Astrocyte (in vitro differentiated cells and primary cell): Measurements from ENCODE around the gene MBP. TPM values are rescaled to one million over a fixed set of nuclear protein-coding genes. Genes with fewer than 3 reads are reported as not detected.

Experiments used
- DNase-seq: peaks from one replicate; pipeline ENCODE4 v3.0.0-alpha.2; 2010; ENCODE audit warnings: low read depth
- FAIRE-seq: peaks from 2 replicates; lab custom pipeline; 2011; peaks lifted over from hg19 to GRCh38; lab: Jason Lieb, UNC
- H2AFZ ChIP-seq: 2 replicates; pipeline ENCODE4 v1.6.0; 2012; ENCODE audit warnings: low read depth, low read length, inconsistent platforms
- H3K27ac ChIP-seq: 2 replicates; pipeline ENCODE4 v1.5.1; 2011; ENCODE audit warnings: low read depth, low read length, inconsistent platforms
- H3K27me3 ChIP-seq: 2 replicates; pipeline ENCODE4 v1.6.0; 2011; ENCODE audit warnings: low read length, inconsistent platforms; ENCODE audit not compliant: insufficient read depth
- H3K36me3 ChIP-seq: 2 replicates; pipeline ENCODE4 v1.5.1; 2011; ENCODE audit warnings: low read length, inconsistent platforms; ENCODE audit not compliant: insufficient read depth
- H3K4me1 ChIP-seq: 2 replicates; pipeline ENCODE4 v1.5.1; 2011; ENCODE audit warnings: low read length, inconsistent platforms; ENCODE audit not compliant: insufficient read depth
- H3K4me2 ChIP-seq: 2 replicates; pipeline ENCODE4 v1.6.0; 2012; ENCODE audit warnings: low read length, inconsistent platforms
- H3K4me3 ChIP-seq: 2 replicates; pipeline ENCODE4 v1.5.1; 2011; ENCODE audit warnings: low read depth, mild to moderate bottlenecking, low read length, inconsistent platforms; ENCODE audit not compliant: insufficient read depth
- H3K79me2 ChIP-seq: 2 replicates; pipeline ENCODE4 v1.6.0; 2012; ENCODE audit warnings: mild to moderate bottlenecking, low read length, inconsistent platforms; ENCODE audit not compliant: insufficient read depth
- H3K9ac ChIP-seq: 2 replicates; pipeline ENCODE4 v1.6.0; 2012; ENCODE audit warnings: mild to moderate bottlenecking, low read length, inconsistent platforms
- H3K9me3 ChIP-seq: 2 replicates; pipeline ENCODE4 v1.5.1; 2012; ENCODE audit warnings: low read depth, mild to moderate bottlenecking, low read length, inconsistent platforms; ENCODE audit not compliant: insufficient read depth
- H4K20me1 ChIP-seq: 2 replicates; pipeline ENCODE4 v1.6.0; 2012; ENCODE audit warnings: low read length, inconsistent platforms; ENCODE audit not compliant: insufficient read depth
- H3K27ac Mint-ChIP-seq: one replicate; pipeline ENCODE4 v1.8.0; 2021; ENCODE audit warnings: mild to moderate bottlenecking, mixed read lengths; ENCODE audit not compliant: unreplicated experiment
- H3K27me3 Mint-ChIP-seq: one replicate; pipeline ENCODE4 v1.8.0; 2021; ENCODE audit warnings: low read depth, mixed read lengths; ENCODE audit not compliant: unreplicated experiment
- H3K36me3 Mint-ChIP-seq: one replicate; pipeline ENCODE4 v1.8.0; 2021; ENCODE audit warnings: low read depth, mixed read lengths; ENCODE audit not compliant: unreplicated experiment
- H3K4me1 Mint-ChIP-seq: one replicate; pipeline ENCODE4 v1.8.0; 2021; ENCODE audit warnings: low read depth, mixed read lengths; ENCODE audit not compliant: unreplicated experiment
- H3K4me3 Mint-ChIP-seq: one replicate; pipeline ENCODE4 v1.8.0; 2021; ENCODE audit warnings: mild to moderate bottlenecking, moderate library complexity, mixed read lengths; ENCODE audit not compliant: unreplicated experiment
- H3K9me3 Mint-ChIP-seq: one replicate; pipeline ENCODE4 v1.8.0; 2021; ENCODE audit warnings: mild to moderate bottlenecking, mixed read lengths; ENCODE audit not compliant: unreplicated experiment
- CTCF ChIP-seq: IDR thresholded peaks from 2 replicates; pipeline ENCODE4 v1.5.1; 2011; ENCODE audit warnings: low read depth, mild to moderate bottlenecking, inconsistent platforms, low read length, moderate library complexity; ENCODE audit not compliant: insufficient read depth
- EZH2 ChIP-seq: IDR thresholded peaks from 2 replicates; pipeline ENCODE4 v1.6.1; 2012; ENCODE audit warnings: mild to moderate bottlenecking, low read length, inconsistent platforms; ENCODE audit not compliant: insufficient read depth
- total RNA-seq: library from RNA; stranded (reverse); gene quantifications from 2 replicates; pipeline ENCODE4 v1.2.1, GENCODE V29; 2021

Gene MBP
- total RNA-seq, 1 donor from 2014 or later: 11.4 TPM

GRCh38 chr18:77008576-77009315 lies 123.8 kb downstream of the MBP start:
- no peak overlapping the region for H2AFZ ChIP-seq
- DNase-seq: no peak
- TF ChIP-seq CTCF (no peak), EZH2 (no peak)
- no peak overlapping the region for H3K27ac ChIP-seq
- H3K27ac Mint-ChIP-seq: no peak overlapping the region
- H3K4me3 ChIP-seq: no peak overlapping the region
- H4K20me1 ChIP-seq: no peaks in the 10 kb centered on the region
- no peak for FAIRE-seq
- H3K4me2 ChIP-seq: no peak overlapping the region
- H3K4me1 ChIP-seq: no peaks in the 10 kb centered on the region
- H3K36me3 ChIP-seq: no peaks in the 10 kb centered on the region
- no peaks in the 10 kb centered on the region for H3K27me3 ChIP-seq
- no peak overlapping the region for H3K4me3 Mint-ChIP-seq
- no peaks in the 10 kb centered on the region for H3K79me2 ChIP-seq
- H3K27me3 Mint-ChIP-seq: peaks cover 10% of the 10 kb centered on the region
- no peaks in the 10 kb centered on the region for H3K9me3 Mint-ChIP-seq
- no peaks in the 10 kb centered on the region for H3K36me3 Mint-ChIP-seq
- no peaks in the 10 kb centered on the region for H3K9me3 ChIP-seq
- H3K9ac ChIP-seq: no peak overlapping the region
- H3K4me1 Mint-ChIP-seq: peaks cover 8% of the 10 kb centered on the region

GRCh38 chr18:77008006-77008405 lies 124.6 kb downstream of the MBP start:
- Histone ChIP-seq H3K9me3 (no peaks in the 10 kb centered on the region), H2AFZ (no peak overlapping the region), H3K4me3 (no peak overlapping the region), H3K79me2 (no peaks in the 10 kb centered on the region), H3K27ac (no peak overlapping the region), H3K9ac (no peak overlapping the region), H3K36me3 (no peaks in the 10 kb centered on the region), H3K27me3 (no peaks in the 10 kb centered on the region), H3K4me1 (no peaks in the 10 kb centered on the region), H4K20me1 (no peaks in the 10 kb centered on the region), H3K4me2 (no peak overlapping the region)
- Mint-ChIP-seq H3K36me3 (no peaks in the 10 kb centered on the region), H3K4me3 (no peak overlapping the region), H3K4me1 (peaks cover 8% of the 10 kb centered on the region), H3K27me3 (peaks cover 13% of the 10 kb centered on the region), H3K27ac (no peak overlapping the region), H3K9me3 (no peaks in the 10 kb centered on the region)
- DNase-seq (no peak), FAIRE-seq (no peak)
- no peak for TF ChIP-seq EZH2
- no peak for TF ChIP-seq CTCF

GRCh38 chr18:77007251-77007650 lies 125.3 kb downstream of the MBP start:
- Histone ChIP-seq H3K27ac (no peak overlapping the region), H4K20me1 (no peaks in the 10 kb centered on the region), H3K27me3 (no peaks in the 10 kb centered on the region), H3K9ac (no peak overlapping the region), H3K4me3 (no peak overlapping the region), H3K36me3 (no peaks in the 10 kb centered on the region), H3K79me2 (no peaks in the 10 kb centered on the region), H3K4me2 (no peak overlapping the region), H2AFZ (no peak overlapping the region), H3K4me1 (no peaks in the 10 kb centered on the region), H3K9me3 (no peaks in the 10 kb centered on the region)
- Mint-ChIP-seq H3K9me3 (no peaks in the 10 kb centered on the region), H3K4me1 (peaks cover 8% of the 10 kb centered on the region), H3K27ac (no peak overlapping the region), H3K4me3 (no peak overlapping the region), H3K27me3 (peaks cover 14% of the 10 kb centered on the region), H3K36me3 (no peaks in the 10 kb centered on the region)
- DNase-seq (no peak), FAIRE-seq (no peak)
- TF ChIP-seq EZH2 (no peak), CTCF (no peak)
